ENCODE measurements around the gene ANO1. TPM values are rescaled to one million over a fixed set of nuclear protein-coding genes. Genes with fewer than 3 reads are reported as not detected.

ANO1 gene
- polyA plus RNA-seq, 1 donor (not counting 4 experiments of a cell fraction or from before 2014, with no cell fraction given), result 45.2 TPM

DNA sequence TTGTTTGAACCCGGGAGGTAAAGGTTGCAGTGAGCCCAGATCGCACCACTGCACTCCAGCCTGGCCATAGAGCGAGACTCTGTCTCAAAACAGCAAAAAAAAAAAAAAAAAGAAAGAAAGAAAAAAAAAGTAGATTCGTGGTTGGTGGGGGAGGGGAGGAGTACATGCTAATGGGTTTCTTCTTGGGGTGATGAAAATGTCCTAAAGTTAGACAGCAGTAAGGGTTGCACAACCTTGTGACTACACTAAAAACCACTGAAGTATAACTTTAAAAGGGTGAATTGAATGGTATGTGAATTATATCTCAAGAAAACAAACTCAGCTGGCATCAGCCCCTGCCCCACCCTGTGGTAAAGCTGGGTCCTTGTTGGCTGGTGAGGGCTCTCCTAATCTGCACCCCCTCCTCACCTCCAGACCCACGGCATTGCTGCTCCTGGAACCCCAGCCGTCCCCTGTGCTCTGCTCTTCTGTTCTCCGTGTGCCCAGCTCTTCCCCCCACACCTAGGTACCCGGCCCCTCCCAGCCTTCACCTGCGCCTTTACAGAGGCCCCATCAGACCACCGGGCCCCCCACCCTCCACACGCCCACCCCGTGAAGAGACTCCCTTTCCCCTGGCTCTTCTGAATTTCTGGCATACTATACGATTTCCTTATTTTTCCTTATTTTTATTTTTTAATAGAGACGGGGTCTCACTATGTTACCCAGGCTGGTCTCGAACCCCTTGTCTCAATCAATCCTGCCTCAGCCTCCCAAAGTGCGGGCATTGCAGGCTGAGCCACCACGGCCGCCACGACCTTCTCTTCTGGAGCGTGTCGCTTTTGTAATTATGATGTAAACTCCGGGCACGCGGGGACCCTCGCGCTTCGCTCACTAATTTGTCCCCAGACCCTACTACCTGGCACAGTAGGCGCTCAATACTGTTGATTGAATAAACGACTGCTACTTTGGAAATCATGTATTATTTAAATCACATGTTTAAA lies 124.1 kb downstream of the ANO1 start:
- FAIRE-seq, result no peak
- no peaks in the 10 kb centered on the region for H3K9me3 ChIP-seq (ENCODE audit: control insufficient read depth, low read depth, low read length)
- peak overlapping the region; percentile 72 to 88 (median 74) for H3K4me3 ChIP-seq (ENCODE audit: control insufficient read depth in 2 of 3, extremely low read depth in 1 of 3, insufficient read depth in 2 of 3, low read depth in 1 of 3, low read length in 3 of 3)
- peaks cover 33% of the 10 kb centered on the region for H3K79me2 ChIP-seq (ENCODE audit: control insufficient read depth, insufficient read depth, low read length)
- dilution Hi-C loops (cut with MboI; ENCODE audit: extremely low pct_ligation_motif_present, low sequenced_read_pairs), result no loop called here
- peak overlapping the region; percentile 92 for H3K4me2 ChIP-seq (ENCODE audit: control insufficient read depth, extremely low read depth, insufficient read depth, low read depth, low read length)
- H3K27me3 ChIP-seq (ENCODE audit: control insufficient read depth, extremely low read depth, insufficient read depth, low read length), result no peaks in the 10 kb centered on the region
- no peak for TF ChIP-seq EZH2 (IDR thresholded peaks at IDR 0.05; ENCODE audit: low read length)
- TF ChIP-seq, protein P1, sequence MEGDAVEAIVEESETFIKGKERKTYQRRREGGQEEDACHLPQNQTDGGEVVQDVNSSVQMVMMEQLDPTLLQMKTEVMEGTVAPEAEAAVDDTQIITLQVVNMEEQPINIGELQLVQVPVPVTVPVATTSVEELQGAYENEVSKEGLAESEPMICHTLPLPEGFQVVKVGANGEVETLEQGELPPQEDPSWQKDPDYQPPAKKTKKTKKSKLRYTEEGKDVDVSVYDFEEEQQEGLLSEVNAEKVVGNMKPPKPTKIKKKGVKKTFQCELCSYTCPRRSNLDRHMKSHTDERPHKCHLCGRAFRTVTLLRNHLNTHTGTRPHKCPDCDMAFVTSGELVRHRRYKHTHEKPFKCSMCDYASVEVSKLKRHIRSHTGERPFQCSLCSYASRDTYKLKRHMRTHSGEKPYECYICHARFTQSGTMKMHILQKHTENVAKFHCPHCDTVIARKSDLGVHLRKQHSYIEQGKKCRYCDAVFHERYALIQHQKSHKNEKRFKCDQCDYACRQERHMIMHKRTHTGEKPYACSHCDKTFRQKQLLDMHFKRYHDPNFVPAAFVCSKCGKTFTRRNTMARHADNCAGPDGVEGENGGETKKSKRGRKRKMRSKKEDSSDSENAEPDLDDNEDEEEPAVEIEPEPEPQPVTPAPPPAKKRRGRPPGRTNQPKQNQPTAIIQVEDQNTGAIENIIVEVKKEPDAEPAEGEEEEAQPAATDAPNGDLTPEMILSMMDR (optimal IDR thresholded peaks at IDR 0.05 in 1 of 3, IDR thresholded peaks at IDR 0.05 in 1 of 3, conservative IDR thresholded peaks at IDR 0.05 in 1 of 3; ENCODE audit: extremely low read depth in 1 of 3, insufficient read depth in 2 of 3, low read length in 3 of 3), result no peak
- H3K9ac ChIP-seq (ENCODE audit: control insufficient read depth, extremely low read depth, insufficient read depth, low read length), result peak overlapping the region; percentile 88
- peaks cover 21% of the 10 kb centered on the region for H3K4me1 ChIP-seq (ENCODE audit: control insufficient read depth, extremely low read depth, insufficient read depth, low read length)
- H3K36me3 ChIP-seq (ENCODE audit: control insufficient read depth in 2 of 2, extremely low read depth in 1 of 2, insufficient read depth in 2 of 2, low read length in 2 of 2), result peaks cover 10 to 19% of the 10 kb centered on the region in 2 experiments
- H3K9me1 ChIP-seq (ENCODE audit: control insufficient read depth, extremely low read depth, insufficient read depth, low read length), result peaks cover 4% of the 10 kb centered on the region
- H3K27ac ChIP-seq (ENCODE audit: control insufficient read depth, insufficient read depth, low read length), result peak overlapping the region; percentile 88
- peak overlapping the region; percentile 79 for H2AFZ ChIP-seq (ENCODE audit: control insufficient read depth, low read length)
- DNase-seq (ENCODE audit: low read depth, low spot score), result no peak
- peaks cover 16% of the 10 kb centered on the region for H4K20me1 ChIP-seq (ENCODE audit: control insufficient read depth, extremely low read depth, insufficient read depth, low read length)

DNA sequence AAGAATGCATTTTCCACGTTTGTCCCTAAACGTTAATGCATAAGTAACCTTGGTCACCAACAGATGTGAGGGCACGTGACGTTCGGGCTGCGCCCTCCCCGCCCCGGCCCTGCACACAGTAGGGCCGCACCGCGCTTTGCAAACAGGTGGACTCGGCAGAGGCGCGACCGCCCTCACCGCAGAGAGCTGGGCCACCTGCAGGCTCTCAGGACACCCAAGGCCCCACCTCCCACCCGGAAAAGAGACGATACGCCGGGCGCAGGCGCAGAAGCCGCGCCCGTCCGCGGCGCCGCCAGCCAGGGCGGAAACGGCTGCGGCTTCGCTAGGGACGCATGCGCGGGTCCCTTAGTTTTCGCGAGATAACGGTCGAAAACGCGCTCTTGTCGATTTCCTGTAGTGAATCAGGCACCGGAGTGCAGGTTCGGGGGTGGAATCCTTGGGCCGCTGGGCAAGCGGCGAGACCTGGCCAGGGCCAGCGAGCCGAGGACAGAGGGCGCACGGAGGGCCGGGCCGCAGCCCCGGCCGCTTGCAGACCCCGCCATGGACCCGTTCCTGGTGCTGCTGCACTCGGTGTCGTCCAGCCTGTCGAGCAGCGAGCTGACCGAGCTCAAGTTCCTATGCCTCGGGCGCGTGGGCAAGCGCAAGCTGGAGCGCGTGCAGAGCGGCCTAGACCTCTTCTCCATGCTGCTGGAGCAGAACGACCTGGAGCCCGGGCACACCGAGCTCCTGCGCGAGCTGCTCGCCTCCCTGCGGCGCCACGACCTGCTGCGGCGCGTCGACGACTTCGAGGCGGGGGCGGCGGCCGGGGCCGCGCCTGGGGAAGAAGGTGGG lies 125.0 kb downstream of the ANO1 start, which contains the start of gene FADD:
Gene FADD (plus strand): TSS at position 377 of the 831 bp plus-strand sequence. CDS start 164 bp downstream, at position 541.
- Histone ChIP-seq H3K27ac (ENCODE audit: control insufficient read depth, insufficient read depth, low read length) (peak within 1 kb of the TSS; percentile 88), H3K9ac (ENCODE audit: control insufficient read depth, extremely low read depth, insufficient read depth, low read length) (peak within 1 kb of the TSS; percentile 88), H3K36me3 (ENCODE audit: control insufficient read depth in 2 of 2, extremely low read depth in 1 of 2, insufficient read depth in 2 of 2, low read length in 2 of 2) (peaks cover 10 to 26% of the 10 kb centered on the region in 2 experiments), H2AFZ (ENCODE audit: control insufficient read depth, low read length) (peak within 1 kb of the TSS; percentile 79), H3K9me1 (ENCODE audit: control insufficient read depth, extremely low read depth, insufficient read depth, low read length) (peaks cover 4% of the 10 kb centered on the region), H3K4me1 (ENCODE audit: control insufficient read depth, extremely low read depth, insufficient read depth, low read length) (peaks cover 21% of the 10 kb centered on the region), H3K4me2 (ENCODE audit: control insufficient read depth, extremely low read depth, insufficient read depth, low read depth, low read length) (peak within 1 kb of the TSS; percentile 92), H3K27me3 (ENCODE audit: control insufficient read depth, extremely low read depth, insufficient read depth, low read length) (no peaks in the 10 kb centered on the region), H3K4me3 (ENCODE audit: control insufficient read depth in 2 of 3, extremely low read depth in 1 of 3, insufficient read depth in 2 of 3, low read depth in 1 of 3, low read length in 3 of 3) (peak within 1 kb of the TSS; percentile 72 to 88 (median 74)), H4K20me1 (ENCODE audit: control insufficient read depth, extremely low read depth, insufficient read depth, low read length) (peaks cover 23% of the 10 kb centered on the region), H3K79me2 (ENCODE audit: control insufficient read depth, insufficient read depth, low read length) (peaks cover 40% of the 10 kb centered on the region), H3K9me3 (ENCODE audit: control insufficient read depth, low read depth, low read length) (no peaks in the 10 kb centered on the region)
- no peak for TF ChIP-seq EZH2 (IDR thresholded peaks at IDR 0.05; ENCODE audit: low read length)
- TF ChIP-seq, protein P1 (optimal IDR thresholded peaks at IDR 0.05 in 1 of 3, IDR thresholded peaks at IDR 0.05 in 1 of 3, conservative IDR thresholded peaks at IDR 0.05 in 1 of 3; ENCODE audit: extremely low read depth in 1 of 3, insufficient read depth in 2 of 3, low read length in 3 of 3), result no peak
- DNase-seq (ENCODE audit: low read depth, low spot score) (peak; percentile 41), FAIRE-seq (no peak)
- dilution Hi-C loops (cut with MboI; ENCODE audit: extremely low pct_ligation_motif_present, low sequenced_read_pairs), result no loop called here

Measured in keratinocyte (primary cell).